NAMALWA (cell line): ENCODE results near the gene TNFSF8.

ENCODE experiments used
- DNase-seq: peaks from one replicate; pipeline ENCODE4 v3.0.0-alpha.2; 2015; ENCODE audit warnings: low spot score

The TNFSF8 gene

DNA sequence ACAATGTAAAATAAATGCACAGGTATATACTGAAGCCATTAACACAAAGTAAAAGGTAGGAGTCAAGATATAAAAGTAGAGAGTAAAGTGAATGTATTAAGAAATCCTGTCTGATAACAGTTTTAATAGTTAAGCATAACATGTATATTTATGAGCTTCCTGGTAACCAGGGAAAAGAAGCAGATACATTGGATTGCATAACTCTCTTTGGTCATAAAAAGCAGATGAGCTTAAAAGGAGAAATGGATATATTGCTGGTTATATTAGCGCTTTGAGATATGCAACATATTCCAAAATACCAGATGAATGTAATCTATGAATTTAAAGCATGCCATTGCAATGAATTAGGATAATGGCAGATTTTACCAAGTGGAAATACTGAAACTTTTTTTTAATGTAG, 6.2 kb upstream of the TNFSF8 start:
- no peak for DNase-seq

GRCh38 chr9:114935119-114935518, 4.7 kb upstream of the TNFSF8 start:
- no peak for DNase-seq

DNA sequence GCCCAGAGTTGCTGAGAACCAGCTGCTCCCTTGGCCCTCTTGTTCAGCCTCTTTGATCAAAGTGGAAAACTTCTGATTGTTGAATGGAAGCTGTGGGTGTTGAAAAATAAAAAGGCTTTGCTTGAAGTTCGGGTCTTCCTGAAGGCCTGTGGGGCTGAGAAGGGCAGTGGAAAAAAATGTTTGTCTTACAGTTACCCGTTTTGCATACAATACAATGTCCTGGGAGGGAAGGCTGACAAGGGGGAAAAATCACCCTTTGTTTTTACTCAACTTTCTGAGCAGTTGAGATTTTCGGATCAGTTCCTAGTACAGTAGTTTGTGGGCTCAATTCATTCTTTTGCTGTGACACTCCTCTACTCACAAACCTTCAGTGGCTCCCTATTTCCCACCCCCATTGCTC, 2.1 kb upstream of the TNFSF8 start:
- DNase-seq, result no peak

- DNase-seq, result no peak
These were observed 1.0 kb upstream of the TNFSF8 start for GRCh38 chr9:114931407-114931806.

DNA sequence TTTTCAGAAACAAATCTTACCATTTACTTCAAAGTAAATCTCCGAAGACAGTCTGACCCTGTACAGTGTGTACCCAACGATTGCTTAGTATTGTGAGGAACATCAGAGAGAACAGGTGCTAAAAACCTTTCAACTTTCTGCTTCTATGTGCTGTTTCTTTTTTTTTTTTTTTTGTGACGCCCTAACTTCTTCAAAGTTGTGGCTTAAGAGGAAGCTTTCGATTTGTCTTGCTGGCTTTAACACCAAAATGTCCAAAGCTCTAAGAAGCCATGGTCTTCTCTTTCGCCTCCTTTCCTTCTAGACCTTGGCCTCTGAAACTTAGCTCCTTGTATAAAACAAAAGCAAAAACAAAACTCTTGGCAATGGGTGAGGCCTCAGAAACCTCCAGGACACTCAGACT, 1.2 kb downstream of the TNFSF8 start:
- DNase-seq, result peak; percentile 71

DNA sequence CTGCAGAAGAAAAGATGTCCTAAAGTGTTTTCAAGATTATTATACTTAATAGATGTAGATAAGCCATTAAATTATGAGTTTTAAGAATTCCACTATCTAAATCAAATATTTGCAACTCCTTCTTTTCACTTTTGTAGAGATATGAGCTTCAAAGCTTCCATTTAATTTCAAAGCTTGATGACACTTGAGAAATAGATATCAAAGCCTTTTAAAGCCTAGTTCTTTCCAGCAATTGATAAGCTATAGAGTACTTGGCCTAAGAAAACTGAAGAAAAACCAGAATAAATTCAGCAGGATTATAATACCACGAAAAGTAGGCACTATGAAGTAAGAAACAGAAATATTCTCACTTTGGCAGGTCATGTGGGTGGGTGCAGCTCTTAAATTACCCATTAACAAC, 1.7 kb downstream of the TNFSF8 start:
- DNase-seq, result no peak

DNA sequence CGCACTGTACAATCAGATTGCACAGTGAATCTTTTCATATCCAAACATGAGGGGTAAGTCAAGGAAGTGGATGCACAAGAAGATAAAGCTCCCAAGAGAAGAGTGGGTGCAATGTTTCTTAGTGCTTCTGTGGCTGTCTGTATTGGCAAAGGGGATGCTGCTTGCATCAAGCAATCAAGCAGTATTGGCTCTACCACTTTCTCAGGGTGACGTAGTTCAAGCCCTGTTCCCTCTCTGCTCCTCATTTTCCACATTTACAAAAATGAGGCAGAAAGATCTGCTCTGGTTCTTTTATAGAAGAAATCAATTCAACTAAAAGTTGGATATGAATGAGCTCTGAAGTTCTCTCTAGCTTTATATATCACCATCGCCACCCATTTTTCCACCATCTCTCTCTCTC, 2.3 kb downstream of the TNFSF8 start:
- peak; percentile 51 for DNase-seq

- DNase-seq, result peak; percentile 51
These were observed 4.7 kb downstream of the TNFSF8 start for GRCh38 chr9:114925672-114926071.

DNA sequence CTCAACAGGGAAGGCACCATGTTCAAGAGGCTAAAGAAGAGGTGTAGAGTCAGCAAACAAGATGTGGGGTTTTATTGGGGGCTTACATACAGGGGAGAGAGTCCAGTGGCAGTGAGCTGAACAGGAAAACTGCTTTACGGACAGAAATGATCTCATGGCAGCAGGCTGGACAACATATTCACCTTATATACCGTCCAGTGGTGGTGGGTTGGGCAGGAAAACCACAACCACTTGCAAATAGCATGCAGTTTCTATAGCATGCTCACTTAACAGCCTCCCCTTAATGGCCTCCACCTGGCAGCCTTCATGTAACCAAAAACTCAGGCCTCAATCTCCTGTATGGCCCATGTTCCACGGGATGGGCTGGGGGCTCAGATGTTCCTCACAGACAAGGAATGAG, 5.4 kb downstream of the TNFSF8 start:
- DNase-seq, result no peak

DNA sequence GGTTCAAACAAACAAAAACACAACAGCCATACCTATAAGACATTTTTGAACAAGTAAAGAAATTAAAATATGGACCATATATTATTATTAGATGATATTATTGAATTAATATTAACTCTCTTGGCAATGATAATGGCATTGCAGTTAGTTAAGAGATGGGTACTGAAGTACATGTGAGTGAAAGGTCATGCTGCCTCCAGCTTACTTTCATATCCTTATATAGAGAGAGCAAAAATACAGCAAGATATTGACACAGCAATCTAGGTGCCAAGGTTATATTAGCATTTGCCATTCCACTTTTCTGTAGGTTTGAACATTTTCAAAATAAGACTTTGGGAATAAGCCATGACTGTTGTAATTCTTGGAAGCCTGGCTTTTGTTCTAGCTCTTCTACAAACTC, 6.1 kb downstream of the TNFSF8 start:
- peak; percentile 30 for DNase-seq

GRCh38 chr9:114923918-114924317, 6.5 kb downstream of the TNFSF8 start:
- DNase-seq, result no peak

- no peak for DNase-seq
These were observed 9.2 kb downstream of the TNFSF8 start for GRCh38 chr9:114921171-114921570.

- DNase-seq, result no peak
These were observed 10.8 kb downstream of the TNFSF8 start for GRCh38 chr9:114919611-114920010.

DNA sequence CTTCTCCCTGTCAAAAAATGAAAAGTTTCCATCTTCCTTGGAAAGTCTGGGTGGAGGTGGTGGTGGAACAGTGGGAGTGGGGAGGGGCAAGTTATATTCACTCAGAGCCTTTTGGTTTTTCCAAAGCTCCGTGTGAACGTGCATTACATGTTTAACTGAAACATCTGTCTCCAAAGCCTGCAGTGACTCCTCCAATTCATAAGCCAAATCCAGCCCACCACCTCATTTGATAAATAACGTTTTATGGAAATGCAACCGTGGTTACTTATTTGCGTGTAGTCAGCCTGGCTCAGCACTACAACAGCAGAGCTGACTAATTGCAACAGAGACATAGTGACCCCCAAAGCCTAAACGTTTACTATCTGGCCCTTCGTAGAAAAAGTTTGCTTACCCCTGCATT, 13.9 kb downstream of the TNFSF8 start:
- no peak for DNase-seq

GRCh38 chr9:114914139-114914538, 16.3 kb downstream of the TNFSF8 start:
- DNase-seq, result no peak

GRCh38 chr9:114913656-114914055, 16.7 kb downstream of the TNFSF8 start:
- DNase-seq, result no peak

- DNase-seq, result no peak
These were observed 17.2 kb downstream of the TNFSF8 start for GRCh38 chr9:114913217-114913616.

DNA sequence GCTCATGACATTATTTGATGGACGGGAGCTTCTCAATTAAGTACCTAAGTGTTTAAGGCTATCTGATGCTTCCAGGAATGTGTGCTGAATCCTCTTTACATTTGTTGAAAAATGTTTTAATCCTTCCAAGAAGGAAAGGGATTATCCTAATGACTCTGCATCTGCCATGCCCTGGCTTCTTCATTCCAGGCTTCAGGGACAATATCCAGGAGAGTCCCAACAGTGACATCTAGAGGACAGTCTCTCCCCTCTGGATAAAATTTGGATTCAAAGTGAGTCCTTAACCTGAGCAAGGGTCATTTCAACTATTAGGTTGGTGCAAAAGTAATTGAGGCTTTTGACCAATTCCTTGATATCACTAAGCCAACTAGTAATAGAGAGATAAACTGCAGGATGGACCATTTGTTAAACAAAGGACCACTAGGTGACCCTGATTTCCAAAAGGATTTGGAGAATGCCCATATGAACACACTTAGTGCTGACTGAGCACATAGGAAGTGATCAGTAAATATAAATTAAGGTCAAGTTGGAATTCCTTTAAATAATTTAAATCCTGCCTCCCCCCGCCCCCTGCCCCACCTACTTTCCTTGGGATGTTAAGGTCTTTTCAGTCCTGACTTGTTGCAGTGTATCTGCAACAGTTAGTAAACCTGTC, 19.1 kb downstream of the TNFSF8 start:
- DNase-seq, result no peak

DNA sequence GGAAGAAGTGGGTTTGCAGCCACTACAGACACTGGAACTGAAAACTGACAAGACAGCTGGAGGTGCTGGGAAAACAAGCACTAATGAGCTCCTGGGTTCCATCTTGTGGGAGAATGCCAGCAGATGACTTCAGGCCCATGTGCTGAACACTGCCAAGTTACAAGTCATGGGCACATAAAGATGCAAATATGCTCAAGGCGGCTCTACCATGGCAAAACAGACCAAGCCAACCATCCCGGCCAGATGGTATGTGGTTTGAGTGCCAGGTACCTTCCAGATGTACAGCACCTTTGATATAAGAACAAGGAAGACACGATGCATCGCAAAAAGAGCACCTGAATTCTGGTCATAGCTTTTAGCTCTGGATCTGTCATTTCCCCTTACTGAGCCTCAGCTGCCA, 19.9 kb downstream of the TNFSF8 start:
- DNase-seq, result peak; percentile 67

DNA sequence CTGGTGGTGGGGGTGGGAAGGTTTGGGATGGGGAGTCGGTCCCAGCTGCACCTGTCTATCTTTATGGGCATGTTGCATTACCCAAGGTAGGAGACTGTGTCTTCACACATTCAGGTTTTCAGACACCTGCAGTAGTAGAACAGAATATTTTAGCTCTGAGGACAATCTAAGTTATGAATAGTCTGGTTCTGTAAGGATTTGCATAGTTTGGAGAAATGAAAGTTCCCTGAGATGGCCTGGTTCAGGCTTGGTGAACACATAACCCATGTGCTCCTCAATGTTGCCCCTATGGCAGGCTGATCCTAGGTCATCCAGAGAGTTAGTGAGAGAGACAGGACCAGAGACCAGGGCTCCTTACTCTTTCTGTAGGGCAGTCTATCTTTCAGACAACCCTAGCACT, 20.7 kb downstream of the TNFSF8 start:
- peak; percentile 68 for DNase-seq

DNA sequence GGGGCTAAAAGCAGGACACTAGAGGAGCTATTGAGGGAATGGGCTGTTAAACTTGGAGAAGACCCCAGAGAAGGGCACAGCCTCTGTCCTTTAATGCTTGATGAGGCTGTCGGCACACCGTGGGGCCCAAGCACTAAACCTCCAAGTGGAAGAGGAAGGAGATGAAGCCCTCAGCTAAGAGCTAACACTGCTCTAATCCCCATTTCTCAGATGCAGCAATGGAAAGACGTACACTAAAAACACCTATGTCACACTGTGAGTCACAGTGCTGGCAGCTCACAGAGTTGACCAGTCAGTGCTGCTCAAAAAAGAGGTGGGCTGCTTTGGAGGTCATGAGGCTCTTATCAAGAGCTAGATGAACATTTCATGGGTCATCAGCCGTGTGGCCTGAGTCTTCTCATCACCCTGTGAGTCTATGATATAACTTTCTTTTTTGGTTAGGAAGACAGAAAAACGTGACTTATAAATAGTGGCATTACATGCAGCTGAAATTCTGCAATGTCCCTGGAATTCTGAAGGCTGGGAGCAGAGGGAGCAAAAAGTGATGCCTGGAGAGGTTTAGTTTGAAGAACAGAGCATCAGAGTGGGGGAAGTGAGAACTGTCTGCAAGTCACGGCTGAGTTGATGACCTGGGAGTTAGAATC, 21.5 kb downstream of the TNFSF8 start:
- DNase-seq, result no peak

- no peak for DNase-seq
These were observed 22.2 kb downstream of the TNFSF8 start for GRCh38 chr9:114908104-114908622.

- no peak for DNase-seq
These were observed 23.3 kb downstream of the TNFSF8 start for GRCh38 chr9:114906922-114907571.
